Ovary (tissue), 3 donors: ENCODE measurements around the gene FIBCD1.

ENCODE experiments used
- CTCF ChIP-seq, 3 donors: fragments of 450-650 bp in 2 of 3; fragments of 200-600 bp in 1 of 3; IDR thresholded peaks; one replicate each; pipeline versions ENCODE4 v1.5.1 to v1.8.0; 2016 to 2022; ENCODE audit warnings: antibody characterized with exemption in 3 of 3, mild to moderate bottlenecking in 1 of 3
- EP300 ChIP-seq: sonication (generic); formaldehyde crosslinking; IDR thresholded peaks from one replicate; pipeline ENCODE4 v1.6.1; 2017; ENCODE audit warnings: antibody characterized with exemption
- POLR2A ChIP-seq: fragments of 450-650 bp; IDR thresholded peaks from one replicate; pipeline ENCODE4 v1.6.1; 2017; ENCODE audit warnings: antibody characterized with exemption, mild to moderate bottlenecking, moderate library complexity
- donor health status: DM: no; HTN: no; CAD: no.

- TF ChIP-seq CTCF (IDR thresholded peaks at IDR 0.05) (no peak), EP300 (no peak), POLR2A (no peak)
Observed at GRCh38 chr9:130987738-130988399, 48.8 kb upstream of the FIBCD1 start.
